Neural cell (in vitro differentiated cells): Measurements from ENCODE around the gene DLK2.

ENCODE experiments used
- CTCF ChIP-seq: fragments of 450-650 bp; IDR thresholded peaks from 2 replicates; pipeline ENCODE4 v1.5.1; 2014; ENCODE audit warnings: antibody characterized with exemption, mild to moderate bottlenecking, moderate library complexity; ENCODE audit not compliant: poor library complexity, severe bottlenecking
- EP300 ChIP-seq: fragments of 450-650 bp; conservative IDR thresholded peaks from 2 replicates; pipeline ENCODE4 v1.6.1; 2014; ENCODE audit warnings: antibody characterized with exemption, mild to moderate bottlenecking, moderate library complexity; ENCODE audit not compliant: poor library complexity, severe bottlenecking
- EZH2 ChIP-seq: fragments of 200-600, 300-800 bp; shearing (Covaris generic), sonication (generic); IDR thresholded peaks from 2 replicates; pipeline ENCODE4 v1.6.1; 2014; ENCODE audit warnings: antibody characterized with exemption, low read length, borderline replicate concordance, mild to moderate bottlenecking; ENCODE audit not compliant: insufficient read depth, poor library complexity, severe bottlenecking
- POLR2AphosphoS5 ChIP-seq: IDR thresholded peaks from 2 replicates; pipeline ENCODE4 v1.6.1; 2012
- RAD21 ChIP-seq: fragments of 450-650 bp; conservative IDR thresholded peaks from 2 replicates; pipeline ENCODE4 v1.6.1; 2014; ENCODE audit warnings: antibody characterized with exemption, mild to moderate bottlenecking, moderate library complexity
- REST ChIP-seq: IDR thresholded peaks from 2 replicates; pipeline ENCODE4 v1.6.1; 2012; ENCODE audit warnings: borderline replicate concordance
- SMC3 ChIP-seq: fragments of 450-650 bp; conservative IDR thresholded peaks from 2 replicates; pipeline ENCODE4 v1.6.1; 2014; ENCODE audit warnings: antibody characterized with exemption, mild to moderate bottlenecking, moderate library complexity; ENCODE audit not compliant: poor library complexity
- TAF1 ChIP-seq: IDR thresholded peaks from 2 replicates; pipeline ENCODE4 v1.6.1; 2012; ENCODE audit warnings: low read depth

GRCh38 chr6:43471399-43471798, 16.1 kb upstream of the DLK2 start:
- no peak for TF ChIP-seq CTCF
- no peak for TF ChIP-seq EZH2
- TF ChIP-seq RAD21 = no peak
- TF ChIP-seq POLR2AphosphoS5 = no peak
- TF ChIP-seq TAF1 = no peak
- no peak for TF ChIP-seq SMC3
- no peak for TF ChIP-seq EP300
- TF ChIP-seq REST = no peak
